Cardiac ventricle fibroblast (primary cell): ENCODE data around the gene TJP3. TPM values are rescaled to one million over a fixed set of nuclear protein-coding genes. Genes with fewer than 3 reads are reported as not detected.

Experiments
- total RNA-seq: library from RNA; depleted of rRNA; stranded (reverse); fragments of >200 nt; gene quantifications from 2 replicates; pipeline ENCODE4 v1.2.3, GENCODE V29; 2015

TJP3 gene
- total RNA-seq = not detected in 2 replicates

DNA sequence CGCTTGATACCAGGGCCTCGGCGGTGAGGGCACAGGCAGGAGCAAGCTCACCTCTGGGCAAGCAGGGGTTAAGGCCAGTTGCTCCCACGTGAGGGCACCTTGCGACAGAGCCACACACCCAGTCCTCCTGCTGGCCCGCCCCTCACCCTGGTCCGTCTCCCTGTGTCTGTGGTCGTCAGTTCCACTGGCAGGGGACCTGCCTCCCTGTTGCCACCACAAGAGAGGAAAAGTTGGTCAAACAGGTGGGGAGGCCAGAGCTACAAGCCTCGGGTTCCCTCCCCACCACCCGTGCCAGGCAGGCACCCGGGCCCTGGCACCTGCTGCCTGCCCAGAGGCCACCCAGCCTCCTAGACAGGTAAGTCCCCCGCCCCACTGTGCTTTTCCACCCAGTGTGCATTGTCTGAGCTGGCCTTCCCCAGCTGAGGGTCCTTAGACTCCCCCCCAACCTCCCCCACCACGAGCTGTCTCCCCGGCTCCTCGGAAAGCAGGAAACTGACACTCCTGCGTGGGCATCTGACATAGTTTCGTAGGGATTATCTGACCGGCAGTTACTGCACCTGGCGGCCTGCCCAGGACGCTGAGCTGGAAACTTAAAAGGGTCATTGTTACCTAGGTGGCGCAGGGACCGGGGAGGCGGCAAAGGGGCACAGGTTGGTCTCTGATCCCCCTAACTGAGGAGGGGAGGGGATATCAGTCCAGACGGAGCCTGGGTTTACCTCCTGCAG is at the start of gene TJP3:
Gene TJP3, plus strand, starts transcription at position 178 of the 725 bp plus-strand sequence. CDS start 20,049 bp downstream, outside the sequence.

GRCh38 chr19:3700242-3701032 is 7.7 kb upstream of the TJP3 start, which contains the start of gene PIP5K1C:
PIP5K1C (minus strand) TSS chr19:3700468; CDS start chr19:3700390, 78 bp downstream.

GRCh38 chr19:3761382-3762129 is 53.4 kb downstream of the TJP3 start, which contains the start of gene APBA3:
APBA3 (minus strand) TSS chr19:3761692; CDS start chr19:3760264, 1,428 bp downstream.

DNA sequence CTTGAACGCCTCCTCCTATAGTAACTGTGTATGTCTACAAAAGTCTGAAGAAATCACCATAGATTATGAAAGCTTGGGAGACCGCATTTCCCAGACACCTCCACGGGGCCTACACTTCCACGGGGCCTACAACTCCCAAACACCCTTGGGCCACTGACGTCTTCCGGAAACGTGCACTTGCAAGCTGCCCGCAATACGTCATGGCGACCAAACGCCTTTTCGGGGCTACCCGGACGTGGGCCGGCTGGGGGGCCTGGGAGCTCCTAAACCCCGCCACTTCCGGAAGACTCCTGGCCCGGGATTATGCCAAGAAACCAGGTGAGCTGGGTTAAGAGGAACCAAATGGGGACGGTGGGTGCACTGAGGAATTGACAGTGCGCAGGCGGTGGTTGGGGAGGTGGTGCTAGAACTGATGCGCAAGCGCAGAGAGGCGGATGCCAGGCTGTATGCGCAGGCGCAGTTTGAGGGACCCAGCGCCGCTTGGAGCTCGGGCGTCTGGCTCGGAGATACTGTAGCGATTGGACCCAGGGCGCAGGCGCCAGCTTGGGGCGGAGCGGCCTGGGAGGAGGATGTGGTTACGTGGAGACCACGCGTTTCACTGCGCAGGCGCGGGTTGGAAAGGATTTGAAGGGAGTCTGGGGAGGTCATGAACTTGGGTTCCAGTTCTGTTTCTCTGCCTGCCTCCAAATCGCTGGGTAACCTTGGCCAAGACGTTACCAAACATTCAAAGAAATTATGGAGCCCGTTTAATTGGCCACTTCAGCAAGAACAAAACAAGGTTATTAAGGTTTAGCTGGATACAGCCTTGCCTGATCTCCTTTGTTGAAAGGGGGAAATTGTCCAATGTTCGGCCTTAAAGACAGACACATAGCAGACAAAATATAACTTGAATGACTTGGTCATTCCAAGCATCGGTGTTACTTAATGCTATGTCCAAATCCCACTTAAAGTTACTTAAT is 54.6 kb downstream of the TJP3 start, which contains the start of gene MRPL54:
Gene MRPL54, plus strand, starts transcription at position 182 of the 959 bp plus-strand sequence. Its CDS starts 19 bp downstream, at position 201.

GRCh38 chr19:3771906-3772455 is 63.8 kb downstream of the TJP3 start, which contains the start of gene RAX2:
RAX2 (minus strand) TSS chr19:3772228; CDS start chr19:3771742, 486 bp downstream.

DNA sequence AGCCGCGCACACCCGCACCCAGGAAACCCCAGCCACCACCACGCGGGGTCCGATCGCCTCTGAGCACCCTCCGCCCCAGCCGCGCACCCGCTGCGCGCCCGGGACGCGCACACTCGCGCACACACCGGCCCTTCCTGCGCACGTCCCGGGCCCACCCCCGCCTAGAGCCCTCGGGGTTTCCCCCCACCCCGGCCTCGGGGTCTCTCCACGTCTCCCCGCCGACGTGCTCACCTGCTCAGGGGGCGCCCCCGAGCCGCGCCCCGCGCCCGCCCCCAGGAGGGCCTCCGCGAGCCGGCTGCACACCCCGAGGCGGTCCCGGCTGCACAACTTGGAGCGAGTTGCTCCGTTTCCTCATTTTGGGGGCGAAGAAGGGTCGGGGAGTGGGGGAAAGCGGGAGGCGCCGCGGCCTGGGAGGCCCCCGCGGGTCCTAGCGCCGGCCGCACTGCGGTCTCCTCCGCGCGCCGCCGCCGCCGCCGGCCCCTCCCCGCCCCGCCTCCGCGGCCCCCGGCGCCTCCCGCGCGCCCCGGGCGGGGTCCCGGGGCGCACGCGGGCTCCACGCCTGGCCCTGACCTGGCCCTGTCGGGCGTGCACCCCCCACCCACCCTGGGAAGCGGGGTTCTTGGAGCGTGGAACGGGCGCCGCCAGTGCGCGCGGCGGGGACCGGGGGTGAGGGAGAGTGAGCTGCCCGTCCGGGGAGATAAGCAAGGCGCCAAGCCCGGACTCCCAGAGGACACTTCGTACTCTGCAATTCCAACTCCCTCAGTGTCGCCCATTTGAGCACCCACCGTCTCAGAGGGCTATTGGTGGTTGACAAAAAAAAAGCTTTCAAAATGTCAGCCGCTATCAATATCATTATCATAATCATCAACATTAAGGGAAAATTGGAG is 78.0 kb downstream of the TJP3 start, which contains the start of gene MATK:
Gene MATK, minus strand, starts transcription at position 444 of the 887 bp plus-strand sequence. CDS start 1,246 bp downstream, outside the sequence.

Other genes with a start within 250 kb of the TJP3 start
- gene SMIM24, start 227.9 kb upstream of the TJP3 start, total RNA-seq = not detected in 2 replicates
- not detected in 2 replicates for gene SMIM44, start 224.9 kb upstream of the TJP3 start, total RNA-seq
- gene DOHH, start 207.7 kb upstream of the TJP3 start, total RNA-seq = 12.2 and 13.7 TPM in 2 replicates
- gene FZR1, start 202.1 kb upstream of the TJP3 start, total RNA-seq = 18.3 and 23.3 TPM in 2 replicates
- not detected in 2 replicates for gene TEKTIP1, start 169.2 kb upstream of the TJP3 start, total RNA-seq
- 58.3 and 59.2 TPM in 2 replicates for gene MFSD12, start 150.8 kb upstream of the TJP3 start, total RNA-seq
- gene HMG20B, start 135.4 kb upstream of the TJP3 start, total RNA-seq = 90.3 and 99.7 TPM in 2 replicates
- gene GIPC3, start 122.9 kb upstream of the TJP3 start, total RNA-seq = 0.20 and 0.31 TPM in 2 replicates
- gene TBXA2R, start 101.5 kb upstream of the TJP3 start, total RNA-seq = 0.94 and 1.0 TPM in 2 replicates
- 16.4 and 20.4 TPM in 2 replicates for gene CACTIN, start 81.6 kb upstream of the TJP3 start, total RNA-seq
- 33.2 and 39.6 TPM in 2 replicates for gene PIP5K1C, start 7.9 kb upstream of the TJP3 start, total RNA-seq
- 28.3 and 33.3 TPM in 2 replicates for gene APBA3, start 53.3 kb downstream of the TJP3 start, total RNA-seq
- 46.8 and 67.6 TPM in 2 replicates for gene MRPL54, start 54.3 kb downstream of the TJP3 start, total RNA-seq
- not detected in 2 replicates for gene RAX2, start 63.8 kb downstream of the TJP3 start, total RNA-seq
- gene MATK, start 78.0 kb downstream of the TJP3 start, total RNA-seq = not detected in 2 replicates
- gene ZFR2, start 160.7 kb downstream of the TJP3 start, total RNA-seq = not detected in 2 replicates
- not detected in 2 replicates for gene ATCAY, start 172.3 kb downstream of the TJP3 start, total RNA-seq
- not detected in 2 replicates for gene NMRK2, start 224.7 kb downstream of the TJP3 start, total RNA-seq